ENCODE measurements around the gene TMEFF2.

Gene TMEFF2

GRCh38 chr2:192122946-192123345, 71.8 kb downstream of the TMEFF2 start:
- no peak for TF ChIP-seq FOXP2 (optimal IDR thresholded peaks at IDR 0.05; ENCODE audit: borderline replicate concordance, extremely low read depth, extremely low read length, insufficient read depth)
- TF ChIP-seq, protein P1, sequence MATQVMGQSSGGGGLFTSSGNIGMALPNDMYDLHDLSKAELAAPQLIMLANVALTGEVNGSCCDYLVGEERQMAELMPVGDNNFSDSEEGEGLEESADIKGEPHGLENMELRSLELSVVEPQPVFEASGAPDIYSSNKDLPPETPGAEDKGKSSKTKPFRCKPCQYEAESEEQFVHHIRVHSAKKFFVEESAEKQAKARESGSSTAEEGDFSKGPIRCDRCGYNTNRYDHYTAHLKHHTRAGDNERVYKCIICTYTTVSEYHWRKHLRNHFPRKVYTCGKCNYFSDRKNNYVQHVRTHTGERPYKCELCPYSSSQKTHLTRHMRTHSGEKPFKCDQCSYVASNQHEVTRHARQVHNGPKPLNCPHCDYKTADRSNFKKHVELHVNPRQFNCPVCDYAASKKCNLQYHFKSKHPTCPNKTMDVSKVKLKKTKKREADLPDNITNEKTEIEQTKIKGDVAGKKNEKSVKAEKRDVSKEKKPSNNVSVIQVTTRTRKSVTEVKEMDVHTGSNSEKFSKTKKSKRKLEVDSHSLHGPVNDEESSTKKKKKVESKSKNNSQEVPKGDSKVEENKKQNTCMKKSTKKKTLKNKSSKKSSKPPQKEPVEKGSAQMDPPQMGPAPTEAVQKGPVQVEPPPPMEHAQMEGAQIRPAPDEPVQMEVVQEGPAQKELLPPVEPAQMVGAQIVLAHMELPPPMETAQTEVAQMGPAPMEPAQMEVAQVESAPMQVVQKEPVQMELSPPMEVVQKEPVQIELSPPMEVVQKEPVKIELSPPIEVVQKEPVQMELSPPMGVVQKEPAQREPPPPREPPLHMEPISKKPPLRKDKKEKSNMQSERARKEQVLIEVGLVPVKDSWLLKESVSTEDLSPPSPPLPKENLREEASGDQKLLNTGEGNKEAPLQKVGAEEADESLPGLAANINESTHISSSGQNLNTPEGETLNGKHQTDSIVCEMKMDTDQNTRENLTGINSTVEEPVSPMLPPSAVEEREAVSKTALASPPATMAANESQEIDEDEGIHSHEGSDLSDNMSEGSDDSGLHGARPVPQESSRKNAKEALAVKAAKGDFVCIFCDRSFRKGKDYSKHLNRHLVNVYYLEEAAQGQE (IDR thresholded peaks at IDR 0.05; ENCODE audit: insufficient read depth in 1 of 2, low read depth in 2 of 2, low read length in 2 of 2), result no peak
- TF ChIP-seq SIN3A (IDR thresholded peaks at IDR 0.05; ENCODE audit: borderline replicate concordance, insufficient read depth, low read length), result no peak
- TF ChIP-seq POLR2AphosphoS5 (IDR thresholded peaks at IDR 0.05; ENCODE audit: low read depth, low read length), result no peak
- TF ChIP-seq TAF1 (IDR thresholded peaks at IDR 0.05; ENCODE audit: borderline replicate concordance, insufficient read depth, low read length), result no peak

GRCh38 chr2:192122141-192122540, 72.6 kb downstream of the TMEFF2 start:
- TF ChIP-seq TAF1 (IDR thresholded peaks at IDR 0.05; ENCODE audit: borderline replicate concordance, insufficient read depth, low read length) (no peak), POLR2AphosphoS5 (IDR thresholded peaks at IDR 0.05; ENCODE audit: low read depth, low read length) (no peak), SIN3A (IDR thresholded peaks at IDR 0.05; ENCODE audit: borderline replicate concordance, insufficient read depth, low read length) (no peak), FOXP2 (optimal IDR thresholded peaks at IDR 0.05; ENCODE audit: borderline replicate concordance, extremely low read depth, extremely low read length, insufficient read depth) (no peak)
- TF ChIP-seq, protein P1 (IDR thresholded peaks at IDR 0.05; ENCODE audit: insufficient read depth in 1 of 2, low read depth in 2 of 2, low read length in 2 of 2), result no peak

DNA sequence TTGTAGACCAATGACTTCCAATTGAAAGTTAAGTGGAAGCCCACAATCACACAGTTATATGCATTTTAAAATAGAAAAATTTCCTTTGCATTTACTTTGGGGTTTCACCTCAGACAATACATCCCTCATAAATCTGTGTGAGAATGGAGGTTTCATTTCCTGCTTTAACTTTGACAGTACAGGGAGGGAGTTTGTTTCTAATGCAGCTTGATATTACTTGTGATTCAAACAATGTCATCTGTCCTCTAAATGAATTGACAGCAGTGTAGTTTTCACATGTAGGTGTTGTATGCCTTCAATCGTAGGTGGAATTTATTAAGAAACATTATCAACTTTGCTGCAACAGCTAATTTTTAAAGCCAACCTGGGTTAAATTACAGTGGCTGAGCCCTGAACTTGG, 75.2 kb downstream of the TMEFF2 start:
- TF ChIP-seq POLR2AphosphoS5 (IDR thresholded peaks at IDR 0.05; ENCODE audit: low read depth, low read length) (no peak), TAF1 (IDR thresholded peaks at IDR 0.05; ENCODE audit: borderline replicate concordance, insufficient read depth, low read length) (no peak), FOXP2 (optimal IDR thresholded peaks at IDR 0.05; ENCODE audit: borderline replicate concordance, extremely low read depth, extremely low read length, insufficient read depth) (no peak), SIN3A (IDR thresholded peaks at IDR 0.05; ENCODE audit: borderline replicate concordance, insufficient read depth, low read length) (no peak)
- TF ChIP-seq, protein P1 (IDR thresholded peaks at IDR 0.05; ENCODE audit: insufficient read depth in 1 of 2, low read depth in 2 of 2, low read length in 2 of 2), result no peak

- TF ChIP-seq SIN3A (IDR thresholded peaks at IDR 0.05; ENCODE audit: borderline replicate concordance, insufficient read depth, low read length) (no peak), TAF1 (IDR thresholded peaks at IDR 0.05; ENCODE audit: borderline replicate concordance, insufficient read depth, low read length) (no peak), FOXP2 (optimal IDR thresholded peaks at IDR 0.05; ENCODE audit: borderline replicate concordance, extremely low read depth, extremely low read length, insufficient read depth) (no peak), POLR2AphosphoS5 (IDR thresholded peaks at IDR 0.05; ENCODE audit: low read depth, low read length) (no peak)
- TF ChIP-seq, protein P1 (IDR thresholded peaks at IDR 0.05; ENCODE audit: insufficient read depth in 1 of 2, low read depth in 2 of 2, low read length in 2 of 2), result no peak
Observed at GRCh38 chr2:192117705-192118104, 77.0 kb downstream of the TMEFF2 start.

DNA sequence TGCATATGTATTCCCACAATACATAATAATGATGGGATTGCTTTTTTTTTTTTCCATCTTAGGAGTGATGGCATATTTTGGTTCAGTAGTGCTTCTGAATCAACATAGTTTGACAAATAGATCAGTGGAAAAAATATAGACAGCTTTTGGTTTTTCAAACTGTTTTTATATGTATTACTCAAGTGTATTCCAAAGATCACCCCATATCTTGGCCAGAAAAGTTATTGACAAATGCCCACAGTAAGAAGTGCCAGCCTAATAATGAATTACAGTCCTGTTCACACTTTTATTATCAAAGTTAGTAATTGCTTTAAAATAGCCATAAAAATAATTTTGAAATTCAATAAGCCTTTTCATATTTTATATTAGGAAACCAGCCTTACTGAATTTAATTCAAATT, 95.0 kb downstream of the TMEFF2 start:
- TF ChIP-seq TAF1 (IDR thresholded peaks at IDR 0.05; ENCODE audit: borderline replicate concordance, insufficient read depth, low read length) (no peak), FOXP2 (optimal IDR thresholded peaks at IDR 0.05; ENCODE audit: borderline replicate concordance, extremely low read depth, extremely low read length, insufficient read depth) (no peak), SIN3A (IDR thresholded peaks at IDR 0.05; ENCODE audit: borderline replicate concordance, insufficient read depth, low read length) (no peak), POLR2AphosphoS5 (IDR thresholded peaks at IDR 0.05; ENCODE audit: low read depth, low read length) (no peak)
- TF ChIP-seq, protein P1 (IDR thresholded peaks at IDR 0.05; ENCODE audit: insufficient read depth in 1 of 2, low read depth in 2 of 2, low read length in 2 of 2), result no peak

Measured in PFSK-1 (cell line).